ENCODE results near the gene PEAK1.

- TF ChIP-seq POLR2A (IDR thresholded peaks at IDR 0.05; ENCODE audit: low read length) (no peak), GATA1 (IDR thresholded peaks at IDR 0.05; ENCODE audit: low read depth, low read length) (no peak)
These were observed 179.9 kb downstream of the PEAK1 start for GRCh38 chr15:77239882-77240608.

All from erythroblast (primary cell).